HG03520 (cell line): ENCODE results near the gene CENPW.

Experiments
- ATAC-seq: cut with Tn5 transposase; IDR thresholded peaks from one replicate; pipeline ENCODE4 v1.9.1; 2021; ENCODE audit warnings: mild to moderate bottlenecking, moderate library complexity; ENCODE audit not compliant: unreplicated experiment

Gene CENPW

GRCh38 chr6:126372626-126373025 is 32.7 kb downstream of the CENPW start:
- no peak for ATAC-seq

- no peak for ATAC-seq
These were observed 33.4 kb downstream of the CENPW start for GRCh38 chr6:126373344-126373743.

- no peak for ATAC-seq
These were observed 34.5 kb downstream of the CENPW start for GRCh38 chr6:126374372-126374771.

- no peak for ATAC-seq
These were observed 36.8 kb downstream of the CENPW start for GRCh38 chr6:126376682-126377081.

GRCh38 chr6:126377594-126378153 is 37.8 kb downstream of the CENPW start:
- no peak for ATAC-seq

- ATAC-seq = no peak
These were observed 40.2 kb downstream of the CENPW start for GRCh38 chr6:126380072-126380583.

GRCh38 chr6:126381498-126381897 is 41.6 kb downstream of the CENPW start:
- ATAC-seq = no peak

- no peak for ATAC-seq
These were observed 43.3 kb downstream of the CENPW start for GRCh38 chr6:126383203-126383602.

GRCh38 chr6:126385536-126385935 is 45.6 kb downstream of the CENPW start:
- ATAC-seq = no peak

GRCh38 chr6:126388104-126388598 is 48.2 kb downstream of the CENPW start:
- no peak for ATAC-seq

GRCh38 chr6:126396131-126396530 is 56.2 kb downstream of the CENPW start:
- ATAC-seq = no peak
